ENCODE measurements around the gene TAGLN2.

Gene TAGLN2

GRCh38 chr1:159951016-159951415 is 25.7 kb upstream of the TAGLN2 start:
- DNase-seq (ENCODE audit: extremely low read depth, low read depth), result no peak
- TF ChIP-seq, protein P1, sequence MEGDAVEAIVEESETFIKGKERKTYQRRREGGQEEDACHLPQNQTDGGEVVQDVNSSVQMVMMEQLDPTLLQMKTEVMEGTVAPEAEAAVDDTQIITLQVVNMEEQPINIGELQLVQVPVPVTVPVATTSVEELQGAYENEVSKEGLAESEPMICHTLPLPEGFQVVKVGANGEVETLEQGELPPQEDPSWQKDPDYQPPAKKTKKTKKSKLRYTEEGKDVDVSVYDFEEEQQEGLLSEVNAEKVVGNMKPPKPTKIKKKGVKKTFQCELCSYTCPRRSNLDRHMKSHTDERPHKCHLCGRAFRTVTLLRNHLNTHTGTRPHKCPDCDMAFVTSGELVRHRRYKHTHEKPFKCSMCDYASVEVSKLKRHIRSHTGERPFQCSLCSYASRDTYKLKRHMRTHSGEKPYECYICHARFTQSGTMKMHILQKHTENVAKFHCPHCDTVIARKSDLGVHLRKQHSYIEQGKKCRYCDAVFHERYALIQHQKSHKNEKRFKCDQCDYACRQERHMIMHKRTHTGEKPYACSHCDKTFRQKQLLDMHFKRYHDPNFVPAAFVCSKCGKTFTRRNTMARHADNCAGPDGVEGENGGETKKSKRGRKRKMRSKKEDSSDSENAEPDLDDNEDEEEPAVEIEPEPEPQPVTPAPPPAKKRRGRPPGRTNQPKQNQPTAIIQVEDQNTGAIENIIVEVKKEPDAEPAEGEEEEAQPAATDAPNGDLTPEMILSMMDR (IDR thresholded peaks at IDR 0.05; ENCODE audit: low read depth, low read length, missing control alignments), result no peak
- H3K4me3 ChIP-seq (replicated peaks; ENCODE audit: low read depth, low read length), result no peak overlapping the region

- TF ChIP-seq, protein P1 (IDR thresholded peaks at IDR 0.05; ENCODE audit: low read depth, low read length, missing control alignments), result no peak
- DNase-seq (ENCODE audit: extremely low read depth, low read depth), result no peak
- H3K4me3 ChIP-seq (replicated peaks; ENCODE audit: low read depth, low read length), result no peak overlapping the region
Measured at GRCh38 chr1:159949981-159950381, 24.7 kb upstream of the TAGLN2 start.

GRCh38 chr1:159949123-159949522 is 23.8 kb upstream of the TAGLN2 start:
- no peak for DNase-seq (ENCODE audit: extremely low read depth, low read depth)
- TF ChIP-seq, protein P1 (IDR thresholded peaks at IDR 0.05; ENCODE audit: low read depth, low read length, missing control alignments), result no peak

GRCh38 chr1:159947942-159948341 is 22.6 kb upstream of the TAGLN2 start:
- H3K4me3 ChIP-seq (replicated peaks; ENCODE audit: low read depth, low read length), result no peak overlapping the region
- DNase-seq (ENCODE audit: extremely low read depth, low read depth), result no peak
- TF ChIP-seq, protein P1 (IDR thresholded peaks at IDR 0.05; ENCODE audit: low read depth, low read length, missing control alignments), result no peak

More at GRCh38 chr1:159949123-159949522, 23.8 kb upstream of the TAGLN2 start:
- H3K4me3 ChIP-seq (replicated peaks; ENCODE audit: low read depth, low read length), result no peak overlapping the region

DNA sequence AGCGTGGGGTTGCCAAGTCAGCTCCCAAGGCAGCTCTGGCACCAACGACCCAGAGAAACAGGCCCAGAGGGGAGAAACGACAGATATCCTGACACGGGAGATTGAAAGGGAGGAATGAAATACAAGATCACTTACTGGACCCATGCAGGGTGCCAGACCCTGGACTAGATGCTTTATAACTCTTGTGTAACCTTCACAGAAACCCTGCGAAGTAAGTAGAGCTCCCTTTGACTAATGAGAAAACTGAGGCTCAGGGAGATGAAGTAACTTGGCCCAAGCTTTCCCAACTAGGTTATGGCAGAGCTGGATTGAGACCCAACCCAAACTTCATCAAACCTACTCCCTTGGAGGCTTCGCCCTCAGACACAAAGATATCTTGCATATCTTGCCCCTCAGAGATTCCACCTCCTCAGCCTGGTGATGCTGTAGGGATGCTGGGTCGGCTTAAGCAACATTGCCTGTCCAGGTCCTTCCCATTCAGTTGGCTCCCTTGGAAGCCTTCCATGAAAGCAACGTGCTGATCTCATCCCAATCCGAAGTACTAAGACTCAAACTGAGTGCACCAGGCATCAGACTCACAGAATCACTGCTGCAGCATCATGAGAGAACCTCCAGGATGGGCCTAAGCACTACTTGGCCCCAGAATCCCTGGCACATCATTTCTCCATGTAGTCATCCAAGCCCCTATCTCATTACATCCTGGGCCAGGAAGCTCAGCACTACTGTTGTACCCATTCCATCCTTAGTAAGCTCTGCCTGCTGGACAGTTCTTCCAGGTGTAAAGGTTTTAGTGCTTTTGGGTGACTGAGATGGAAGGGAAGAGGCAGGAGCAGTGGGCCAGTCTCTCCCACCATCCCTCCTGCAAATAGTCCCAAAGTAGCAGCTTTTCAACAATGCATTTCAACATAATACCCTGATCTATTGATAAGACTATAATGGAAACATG is 21.2 kb upstream of the TAGLN2 start:
- peak overlapping the region; percentile 46 for H3K4me3 ChIP-seq (replicated peaks; ENCODE audit: low read depth, low read length)
- no peak for DNase-seq (ENCODE audit: extremely low read depth, low read depth)
- TF ChIP-seq, protein P1 (IDR thresholded peaks at IDR 0.05; ENCODE audit: low read depth, low read length, missing control alignments), result no peak

DNA sequence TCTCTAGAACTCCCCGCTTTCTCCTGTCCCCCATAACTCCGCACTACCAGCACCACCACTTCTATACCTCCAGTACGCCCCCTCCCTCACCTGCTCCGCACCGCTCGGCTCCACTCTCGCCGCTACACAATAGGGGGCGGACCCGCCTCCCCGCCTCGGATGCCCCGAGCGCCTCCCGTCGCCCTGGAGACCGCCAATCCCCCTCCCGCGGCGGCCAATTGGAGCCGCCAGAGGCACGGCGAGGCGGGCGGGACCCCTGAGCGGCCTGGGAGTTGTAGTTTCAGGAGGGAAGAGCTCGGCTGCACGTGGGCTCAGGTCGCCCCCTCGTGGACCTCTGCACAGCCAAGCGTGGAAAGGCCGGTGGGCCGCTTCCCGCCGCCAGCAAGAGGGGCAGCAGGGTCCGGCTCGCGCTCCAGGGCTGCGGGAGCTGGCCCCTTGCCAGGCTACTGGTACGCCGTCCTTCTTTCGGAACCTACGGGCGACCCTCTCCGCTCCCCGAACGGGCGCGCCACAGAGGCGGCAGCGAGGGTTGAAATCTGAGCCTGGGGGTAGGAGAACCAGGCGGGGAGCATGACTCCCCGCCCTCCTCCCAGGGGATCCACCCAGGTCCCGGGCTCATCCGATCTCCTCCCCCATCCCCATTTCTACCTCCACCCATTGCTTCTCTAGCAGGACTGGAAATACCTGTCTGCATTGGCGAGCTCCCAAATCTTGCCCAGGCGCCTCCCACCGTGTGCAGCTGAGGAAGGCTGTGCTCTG is 20.4 kb upstream of the TAGLN2 start, which contains the start of gene IGSF9:
Gene IGSF9 (minus strand): TSS at position 131 of the 759 bp plus-strand sequence. CDS start 2,159 bp downstream, outside the sequence.
- H3K4me3 ChIP-seq (replicated peaks; ENCODE audit: low read depth, low read length), result peak within 1 kb of the TSS; percentile 46
- TF ChIP-seq, protein P1 (IDR thresholded peaks at IDR 0.05; ENCODE audit: low read depth, low read length, missing control alignments), result peak; percentile 39
- DNase-seq (ENCODE audit: extremely low read depth, low read depth), result peak; percentile 41
